Lower leg skin (tissue), 3 donors: ENCODE data around the gene USP26.

Experiments used
- CTCF ChIP-seq, 3 donors: fragments of 450-650 bp; IDR thresholded peaks; one replicate each; pipeline ENCODE4 v1.5.1; 2016; ENCODE audit warnings: antibody characterized with exemption in 3 of 3, mild to moderate bottlenecking in 3 of 3, moderate library complexity in 2 of 3
- POLR2A ChIP-seq, 2 donors: fragments of 450-650 bp; IDR thresholded peaks; one replicate each; pipeline ENCODE4 v1.6.1; 2016 to 2017; ENCODE audit warnings: antibody characterized with exemption in 2 of 2, mild to moderate bottlenecking in 1 of 2, moderate library complexity in 1 of 2

- TF ChIP-seq CTCF (IDR thresholded peaks at IDR 0.05) = no peak
- TF ChIP-seq POLR2A (IDR thresholded peaks at IDR 0.05) = no peak
Observed at GRCh38 chrX:133085785-133086184, 11.1 kb downstream of the USP26 start.
